HepG2 (cell line): ENCODE results near the gene CDC42EP5. TPM values are rescaled to one million over a fixed set of nuclear protein-coding genes. Genes with fewer than 3 reads are reported as not detected.

Experiments used
- AGO2 ChIP-seq: fragments of 200-400 bp; formaldehyde crosslinking; optimal IDR thresholded peaks from 2 replicates; pipeline ENCODE3; 2017; ENCODE audit warnings: mild to moderate bottlenecking, low read depth, low read length, moderate library complexity
- BRCA1 ChIP-seq: sonication (generic); formaldehyde crosslinking; IDR thresholded peaks from 2 replicates; pipeline ENCODE4 v1.4.0; 2020; ENCODE audit warnings: missing genetic modification reagents
- KDM2A ChIP-seq: sonication (generic); formaldehyde crosslinking; IDR thresholded peaks from 2 replicates; pipeline ENCODE4 v1.4.0; 2020; ENCODE audit warnings: low read depth, missing genetic modification reagents, borderline replicate concordance
- MAZ ChIP-seq, 2 experiments: sonication (generic) in 1 of 2; formaldehyde crosslinking in 1 of 2; IDR thresholded peaks; 2 replicates each; pipeline versions ENCODE4 v1.5.0 to v1.6.1; 2012 to 2020; ENCODE audit warnings: low read depth in 2 of 2, mild to moderate bottlenecking in 2 of 2, borderline replicate concordance in 1 of 2, improper control_type of control experiment in 1 of 2, low read length in 1 of 2, missing genetic modification reagents in 1 of 2, moderate library complexity in 1 of 2
- SIN3B ChIP-seq: fragments of 150-350 bp; IDR thresholded peaks from 2 replicates; pipeline ENCODE4 v1.6.1; 2014; ENCODE audit warnings: low read length
- SP4 ChIP-seq: sonication (generic); formaldehyde crosslinking; IDR thresholded peaks from 2 replicates; pipeline ENCODE4 v1.8.1; 2023; ENCODE audit warnings: mild to moderate bottlenecking, missing genetic modification reagents
- ZNF468 ChIP-seq: sonication (generic); formaldehyde crosslinking; IDR thresholded peaks from 2 replicates; pipeline ENCODE4 v1.8.0; 2022; ENCODE audit warnings: mild to moderate bottlenecking, moderate library complexity, missing genetic modification reagents
- ZNF547 ChIP-seq: sonication (generic); formaldehyde crosslinking; IDR thresholded peaks from 2 replicates; pipeline ENCODE4 v1.5.1; 2020; ENCODE audit warnings: mild to moderate bottlenecking, missing genetic modification reagents
- ZNF577 ChIP-seq: sonication (generic); formaldehyde crosslinking; IDR thresholded peaks from 2 replicates; pipeline ENCODE4 v1.4.0; 2020; ENCODE audit warnings: mild to moderate bottlenecking, low read depth, missing genetic modification reagents, borderline replicate concordance
- polyA plus RNA-seq, 8 experiments: library from polyadenylated mRNA; depleted of rRNA in 3 of 8; stranded (reverse) in 7 of 8; unstranded in 1 of 8; fragments of >200 nt; fragmentation: Illumina TruSeq in 4 of 8; extraction: Trizol in 4 of 8; gene quantifications; 2 replicates each; pipeline versions ENCODE4 v1.2.1 to v1.2.3, GENCODE V29; 2011 to 2016; ENCODE audit warnings: low read depth in 4 of 8, missing spikeins in 1 of 8, mixed read lengths in 1 of 8; ENCODE audit not compliant: insufficient read depth in 1 of 8
- total RNA-seq, 5 experiments: library from RNA; depleted of rRNA; stranded (reverse); fragments of >200 nt; fragmentation: Illumina TruSeq; extraction: Trizol; gene quantifications; 2 replicates each; pipeline ENCODE4 v1.2.3, GENCODE V29; 2016; ENCODE audit warnings: low read depth in 1 of 5
- TF ChIP-seq, protein P1 (sequence below): sonication (generic); formaldehyde crosslinking; IDR thresholded peaks from 2 replicates; pipeline ENCODE4 v1.4.0; 2020; ENCODE audit warnings: mild to moderate bottlenecking, missing genetic modification reagents, borderline replicate concordance
- TF ChIP-seq, protein P2 (sequence below): sonication (generic); formaldehyde crosslinking; IDR thresholded peaks from 2 replicates; pipeline ENCODE4 v1.5.1; 2020; ENCODE audit warnings: mild to moderate bottlenecking, missing genetic modification reagents, moderate library complexity
- TF ChIP-seq, protein P3 (sequence below): sonication (generic); formaldehyde crosslinking; IDR thresholded peaks from 2 replicates; pipeline ENCODE4 v1.8.0; 2022; ENCODE audit warnings: mild to moderate bottlenecking, missing genetic modification reagents, borderline replicate concordance
- TF ChIP-seq, protein P4 (sequence below): sonication (generic); formaldehyde crosslinking; IDR thresholded peaks from 2 replicates; pipeline ENCODE4 v1.4.0; 2020; ENCODE audit warnings: mild to moderate bottlenecking, missing genetic modification reagents
- TF ChIP-seq, protein P5 (sequence below): sonication (generic); formaldehyde crosslinking; IDR thresholded peaks from 2 replicates; pipeline ENCODE4 v1.4.0; 2020; ENCODE audit warnings: mild to moderate bottlenecking, low read depth, missing genetic modification reagents

Gene CDC42EP5
- total and polyA plus RNA-seq, 2 of the 13 experiments (the other 11 are each of a cell fraction or from before 2014, with no cell fraction given), result 0.41 to 1.6 TPM

DNA sequence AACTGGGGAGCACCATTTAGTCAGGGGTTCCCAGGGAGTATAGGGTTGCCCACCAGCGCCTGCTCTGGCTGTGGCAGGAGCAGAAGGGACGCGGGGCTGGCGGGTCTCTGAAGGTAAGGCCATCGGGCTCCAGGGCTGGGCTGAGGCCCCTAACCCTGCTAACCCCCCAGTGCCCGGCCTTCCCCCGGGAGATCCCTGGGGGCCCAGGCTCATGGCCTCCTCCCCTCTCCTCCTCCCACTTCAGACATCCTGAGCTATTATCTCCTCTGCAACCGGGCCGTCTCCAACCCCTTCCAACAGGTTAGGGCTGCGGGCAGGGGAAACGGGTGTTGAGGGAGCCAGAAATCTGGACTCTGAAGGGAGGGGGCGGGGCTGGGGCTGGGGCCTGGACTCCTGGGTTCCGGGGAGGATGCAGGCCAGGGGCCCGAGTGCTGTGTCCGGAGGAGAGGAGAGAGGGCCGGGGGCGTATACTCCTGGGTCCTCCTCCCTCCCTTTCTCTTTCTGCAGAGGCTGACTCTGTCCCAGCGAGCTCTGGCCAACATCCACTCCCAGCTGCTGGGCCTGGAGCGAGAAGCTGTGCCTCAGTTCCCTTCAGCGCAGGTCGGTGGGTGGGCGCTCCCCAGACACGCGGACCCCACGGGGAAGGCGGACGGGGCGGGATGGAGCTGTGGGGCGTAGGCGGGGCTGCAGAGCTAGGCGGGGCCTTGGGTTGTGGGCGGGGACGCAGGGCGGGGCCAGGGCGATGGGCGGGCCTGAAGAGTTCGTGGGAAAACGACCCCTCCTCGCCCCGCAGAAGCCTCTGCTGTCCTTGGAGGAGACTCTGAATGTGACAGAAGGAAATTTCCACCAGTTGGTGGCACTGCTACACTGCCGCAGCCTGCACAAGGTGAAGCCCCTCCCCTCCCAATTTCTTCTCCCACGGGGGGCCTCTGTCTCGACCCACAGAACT is 42.5 kb downstream of the CDC42EP5 start (continued):
- TF ChIP-seq KDM2A (CRISPR knock-in tag) (peak; percentile 16; the same call in 1 of the 2 replicates), ZNF468 (no peak), SIN3B (no peak), SP4 (no peak), BRCA1 (no peak), ZNF577 (CRISPR knock-in tag) (no peak), MAZ (IDR thresholded peaks at IDR 0.05; ENCODE audit: borderline replicate concordance, low read depth, low read length) (no peak), MAZ (CRISPR knock-in tag; IDR thresholded peaks at IDR 0.05; ENCODE audit: low read depth) (no peak), AGO2 (peak; percentile 84), ZNF547 (CRISPR knock-in tag) (no peak)
- TF ChIP-seq, protein P1, sequence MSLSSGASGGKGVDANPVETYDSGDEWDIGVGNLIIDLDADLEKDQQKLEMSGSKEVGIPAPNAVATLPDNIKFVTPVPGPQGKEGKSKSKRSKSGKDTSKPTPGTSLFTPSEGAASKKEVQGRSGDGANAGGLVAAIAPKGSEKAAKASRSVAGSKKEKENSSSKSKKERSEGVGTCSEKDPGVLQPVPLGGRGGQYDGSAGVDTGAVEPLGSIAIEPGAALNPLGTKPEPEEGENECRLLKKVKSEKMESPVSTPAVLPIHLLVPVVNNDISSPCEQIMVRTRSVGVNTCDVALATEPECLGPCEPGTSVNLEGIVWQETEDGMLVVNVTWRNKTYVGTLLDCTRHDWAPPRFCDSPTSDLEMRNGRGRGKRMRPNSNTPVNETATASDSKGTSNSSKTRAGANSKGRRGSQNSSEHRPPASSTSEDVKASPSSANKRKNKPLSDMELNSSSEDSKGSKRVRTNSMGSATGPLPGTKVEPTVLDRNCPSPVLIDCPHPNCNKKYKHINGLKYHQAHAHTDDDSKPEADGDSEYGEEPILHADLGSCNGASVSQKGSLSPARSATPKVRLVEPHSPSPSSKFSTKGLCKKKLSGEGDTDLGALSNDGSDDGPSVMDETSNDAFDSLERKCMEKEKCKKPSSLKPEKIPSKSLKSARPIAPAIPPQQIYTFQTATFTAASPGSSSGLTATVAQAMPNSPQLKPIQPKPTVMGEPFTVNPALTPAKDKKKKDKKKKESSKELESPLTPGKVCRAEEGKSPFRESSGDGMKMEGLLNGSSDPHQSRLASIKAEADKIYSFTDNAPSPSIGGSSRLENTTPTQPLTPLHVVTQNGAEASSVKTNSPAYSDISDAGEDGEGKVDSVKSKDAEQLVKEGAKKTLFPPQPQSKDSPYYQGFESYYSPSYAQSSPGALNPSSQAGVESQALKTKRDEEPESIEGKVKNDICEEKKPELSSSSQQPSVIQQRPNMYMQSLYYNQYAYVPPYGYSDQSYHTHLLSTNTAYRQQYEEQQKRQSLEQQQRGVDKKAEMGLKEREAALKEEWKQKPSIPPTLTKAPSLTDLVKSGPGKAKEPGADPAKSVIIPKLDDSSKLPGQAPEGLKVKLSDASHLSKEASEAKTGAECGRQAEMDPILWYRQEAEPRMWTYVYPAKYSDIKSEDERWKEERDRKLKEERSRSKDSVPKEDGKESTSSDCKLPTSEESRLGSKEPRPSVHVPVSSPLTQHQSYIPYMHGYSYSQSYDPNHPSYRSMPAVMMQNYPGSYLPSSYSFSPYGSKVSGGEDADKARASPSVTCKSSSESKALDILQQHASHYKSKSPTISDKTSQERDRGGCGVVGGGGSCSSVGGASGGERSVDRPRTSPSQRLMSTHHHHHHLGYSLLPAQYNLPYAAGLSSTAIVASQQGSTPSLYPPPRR, result no peak
- TF ChIP-seq, protein P2, sequence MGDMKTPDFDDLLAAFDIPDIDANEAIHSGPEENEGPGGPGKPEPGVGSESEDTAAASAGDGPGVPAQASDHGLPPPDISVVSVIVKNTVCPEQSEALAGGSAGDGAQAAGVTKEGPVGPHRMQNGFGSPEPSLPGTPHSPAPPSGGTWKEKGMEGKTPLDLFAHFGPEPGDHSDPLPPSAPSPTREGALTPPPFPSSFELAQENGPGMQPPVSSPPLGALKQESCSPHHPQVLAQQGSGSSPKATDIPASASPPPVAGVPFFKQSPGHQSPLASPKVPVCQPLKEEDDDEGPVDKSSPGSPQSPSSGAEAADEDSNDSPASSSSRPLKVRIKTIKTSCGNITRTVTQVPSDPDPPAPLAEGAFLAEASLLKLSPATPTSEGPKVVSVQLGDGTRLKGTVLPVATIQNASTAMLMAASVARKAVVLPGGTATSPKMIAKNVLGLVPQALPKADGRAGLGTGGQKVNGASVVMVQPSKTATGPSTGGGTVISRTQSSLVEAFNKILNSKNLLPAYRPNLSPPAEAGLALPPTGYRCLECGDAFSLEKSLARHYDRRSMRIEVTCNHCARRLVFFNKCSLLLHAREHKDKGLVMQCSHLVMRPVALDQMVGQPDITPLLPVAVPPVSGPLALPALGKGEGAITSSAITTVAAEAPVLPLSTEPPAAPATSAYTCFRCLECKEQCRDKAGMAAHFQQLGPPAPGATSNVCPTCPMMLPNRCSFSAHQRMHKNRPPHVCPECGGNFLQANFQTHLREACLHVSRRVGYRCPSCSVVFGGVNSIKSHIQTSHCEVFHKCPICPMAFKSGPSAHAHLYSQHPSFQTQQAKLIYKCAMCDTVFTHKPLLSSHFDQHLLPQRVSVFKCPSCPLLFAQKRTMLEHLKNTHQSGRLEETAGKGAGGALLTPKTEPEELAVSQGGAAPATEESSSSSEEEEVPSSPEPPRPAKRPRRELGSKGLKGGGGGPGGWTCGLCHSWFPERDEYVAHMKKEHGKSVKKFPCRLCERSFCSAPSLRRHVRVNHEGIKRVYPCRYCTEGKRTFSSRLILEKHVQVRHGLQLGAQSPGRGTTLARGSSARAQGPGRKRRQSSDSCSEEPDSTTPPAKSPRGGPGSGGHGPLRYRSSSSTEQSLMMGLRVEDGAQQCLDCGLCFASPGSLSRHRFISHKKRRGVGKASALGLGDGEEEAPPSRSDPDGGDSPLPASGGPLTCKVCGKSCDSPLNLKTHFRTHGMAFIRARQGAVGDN, result no peak
- TF ChIP-seq, protein P3, sequence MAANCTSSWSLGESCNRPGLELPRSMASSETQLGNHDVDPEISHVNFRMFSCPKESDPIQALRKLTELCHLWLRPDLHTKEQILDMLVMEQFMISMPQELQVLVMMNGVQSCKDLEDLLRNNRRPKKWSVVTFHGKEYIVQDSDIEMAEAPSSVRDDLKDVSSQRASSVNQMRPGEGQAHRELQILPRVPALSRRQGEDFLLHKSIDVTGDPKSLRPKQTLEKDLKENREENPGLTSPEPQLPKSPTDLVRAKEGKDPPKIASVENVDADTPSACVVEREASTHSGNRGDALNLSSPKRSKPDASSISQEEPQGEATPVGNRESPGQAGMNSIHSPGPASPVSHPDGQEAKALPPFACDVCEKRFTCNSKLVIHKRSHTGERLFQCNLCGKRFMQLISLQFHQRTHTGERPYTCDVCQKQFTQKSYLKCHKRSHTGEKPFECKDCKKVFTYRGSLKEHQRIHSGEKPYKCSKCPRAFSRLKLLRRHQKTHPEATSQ (CRISPR knock-in tag), result no peak
- TF ChIP-seq, protein P4, sequence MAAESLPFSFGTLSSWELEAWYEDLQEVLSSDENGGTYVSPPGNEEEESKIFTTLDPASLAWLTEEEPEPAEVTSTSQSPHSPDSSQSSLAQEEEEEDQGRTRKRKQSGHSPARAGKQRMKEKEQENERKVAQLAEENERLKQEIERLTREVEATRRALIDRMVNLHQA (CRISPR knock-in tag), result no peak
- TF ChIP-seq, protein P5, sequence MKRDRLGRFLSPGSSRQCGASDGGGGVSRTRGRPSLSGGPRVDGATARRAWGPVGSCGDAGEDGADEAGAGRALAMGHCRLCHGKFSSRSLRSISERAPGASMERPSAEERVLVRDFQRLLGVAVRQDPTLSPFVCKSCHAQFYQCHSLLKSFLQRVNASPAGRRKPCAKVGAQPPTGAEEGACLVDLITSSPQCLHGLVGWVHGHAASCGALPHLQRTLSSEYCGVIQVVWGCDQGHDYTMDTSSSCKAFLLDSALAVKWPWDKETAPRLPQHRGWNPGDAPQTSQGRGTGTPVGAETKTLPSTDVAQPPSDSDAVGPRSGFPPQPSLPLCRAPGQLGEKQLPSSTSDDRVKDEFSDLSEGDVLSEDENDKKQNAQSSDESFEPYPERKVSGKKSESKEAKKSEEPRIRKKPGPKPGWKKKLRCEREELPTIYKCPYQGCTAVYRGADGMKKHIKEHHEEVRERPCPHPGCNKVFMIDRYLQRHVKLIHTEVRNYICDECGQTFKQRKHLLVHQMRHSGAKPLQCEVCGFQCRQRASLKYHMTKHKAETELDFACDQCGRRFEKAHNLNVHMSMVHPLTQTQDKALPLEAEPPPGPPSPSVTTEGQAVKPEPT, result no peak
